ENCODE data around the gene MTNR1A.

MTNR1A gene

DNA sequence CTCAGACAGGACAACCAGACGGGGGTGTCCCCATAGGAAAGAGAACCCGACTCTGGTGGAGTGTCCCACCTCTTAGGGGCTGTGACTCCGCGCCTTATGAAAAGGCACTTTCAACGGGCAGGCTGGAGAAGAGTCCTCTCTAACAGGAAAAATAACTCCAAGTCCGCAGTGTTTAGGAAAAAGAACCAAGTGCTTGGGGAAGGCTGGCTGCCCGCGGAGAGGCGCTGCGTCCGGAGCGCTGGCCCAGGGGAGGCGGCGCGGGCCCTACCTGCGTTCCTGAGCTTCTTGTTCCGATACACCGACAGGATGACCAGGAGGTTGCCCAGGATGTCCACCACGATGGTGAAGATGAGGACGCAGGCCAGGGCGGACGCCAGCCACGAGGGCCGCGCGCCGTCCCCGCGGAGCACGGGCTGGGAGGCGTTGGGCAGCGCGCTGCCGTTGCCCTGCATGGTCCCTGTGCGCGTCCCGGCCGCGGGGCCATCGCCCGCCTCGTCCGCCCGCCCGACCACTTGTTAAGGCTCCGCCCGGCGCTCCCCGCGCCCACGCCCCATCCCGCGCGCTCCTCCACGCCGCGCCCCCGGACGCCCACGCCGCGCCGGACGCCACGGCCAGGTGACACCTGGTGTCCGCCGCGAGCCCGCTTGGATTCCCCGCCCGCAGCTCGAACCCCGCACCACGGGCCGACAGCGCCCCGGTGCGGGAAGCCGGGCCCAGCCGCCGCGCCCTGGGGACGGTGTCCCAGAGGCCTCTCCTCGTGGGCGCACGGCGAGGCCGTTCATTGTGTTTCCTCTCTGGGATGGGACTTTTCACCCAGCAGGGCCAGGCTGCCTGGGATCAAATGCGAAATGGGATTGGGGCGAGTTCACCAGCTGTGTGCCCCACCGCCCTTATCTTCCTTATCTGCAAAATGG, at the start of gene MTNR1A:
Gene MTNR1A, minus strand, starts transcription at position 654 of the 914 bp plus-strand sequence. Its CDS starts 202 bp downstream, at position 452.
- no peak for DNase-seq (ENCODE audit: low spot score)

DNA sequence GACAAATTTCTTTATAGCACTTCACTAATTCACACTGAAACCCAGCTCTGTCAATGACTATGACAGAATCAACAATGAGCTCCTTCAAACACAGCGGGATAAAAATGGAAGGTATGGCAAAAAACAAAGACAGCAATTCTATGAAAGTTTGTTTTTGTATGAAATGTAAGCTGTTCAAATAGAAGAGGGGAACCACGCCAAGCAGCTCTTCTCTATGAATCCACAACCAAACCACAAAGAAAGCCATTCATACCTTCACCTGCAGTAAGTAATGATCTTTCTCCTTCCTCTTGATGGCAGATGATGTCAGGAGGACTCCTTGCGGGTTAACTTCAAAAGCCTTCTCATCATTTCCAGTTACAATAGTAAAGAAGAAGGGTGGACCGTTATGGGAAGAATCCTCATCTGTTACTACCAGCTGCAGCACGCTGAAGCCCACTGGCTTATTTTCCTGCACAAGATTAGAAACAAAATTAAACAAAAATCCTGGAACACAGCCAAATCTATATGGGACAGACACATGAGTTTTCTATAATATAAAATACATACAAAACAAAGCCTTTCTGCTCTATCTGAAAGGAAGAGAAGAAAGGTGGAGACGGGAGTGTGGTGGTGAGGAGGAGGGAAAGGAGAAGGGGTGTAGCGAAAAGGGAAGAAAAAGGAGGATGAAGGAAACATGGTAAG, 48.9 kb upstream of the MTNR1A start:
- DNase-seq (ENCODE audit: low spot score) = no peak

DNA sequence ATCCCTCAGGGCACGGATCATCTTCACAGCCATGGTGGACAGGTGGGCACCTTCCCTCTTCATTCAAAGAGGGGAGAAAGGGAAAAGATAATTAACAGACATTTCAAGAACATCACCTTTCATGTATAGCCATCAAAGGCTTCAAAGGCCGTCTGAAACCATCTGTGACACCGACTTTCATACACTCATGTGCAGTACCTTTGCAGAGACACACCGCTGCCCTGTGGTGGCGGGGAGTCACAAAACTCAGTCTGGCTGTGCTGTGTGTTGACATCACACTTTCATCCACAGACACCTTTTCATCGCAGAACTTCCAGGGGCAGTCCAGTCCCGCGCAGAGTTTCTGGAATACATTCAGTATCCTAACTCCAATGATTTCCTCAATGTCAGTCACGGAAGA, 47.6 kb upstream of the MTNR1A start:
- DNase-seq (ENCODE audit: low spot score) = no peak

DNA sequence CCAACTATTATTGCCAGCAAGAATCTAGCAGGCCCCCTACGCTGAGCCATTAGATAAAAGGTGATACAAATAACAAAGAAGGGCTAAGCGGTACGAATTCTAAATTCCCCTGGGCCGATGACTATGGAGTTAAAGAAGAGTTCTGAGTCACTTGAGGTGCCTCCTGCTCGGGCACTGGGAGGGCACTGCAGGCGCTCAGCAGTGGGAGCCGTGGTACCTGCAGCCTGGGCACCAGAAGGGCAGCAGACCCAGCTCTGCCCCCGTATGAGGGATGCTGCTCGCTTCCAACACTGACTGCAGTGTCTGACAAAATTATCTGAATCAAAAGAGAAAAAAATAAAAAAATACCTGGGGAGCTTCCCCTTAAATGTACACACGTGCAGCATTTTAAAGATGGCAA, 44.1 kb upstream of the MTNR1A start:
- DNase-seq (ENCODE audit: low spot score) = no peak

DNA sequence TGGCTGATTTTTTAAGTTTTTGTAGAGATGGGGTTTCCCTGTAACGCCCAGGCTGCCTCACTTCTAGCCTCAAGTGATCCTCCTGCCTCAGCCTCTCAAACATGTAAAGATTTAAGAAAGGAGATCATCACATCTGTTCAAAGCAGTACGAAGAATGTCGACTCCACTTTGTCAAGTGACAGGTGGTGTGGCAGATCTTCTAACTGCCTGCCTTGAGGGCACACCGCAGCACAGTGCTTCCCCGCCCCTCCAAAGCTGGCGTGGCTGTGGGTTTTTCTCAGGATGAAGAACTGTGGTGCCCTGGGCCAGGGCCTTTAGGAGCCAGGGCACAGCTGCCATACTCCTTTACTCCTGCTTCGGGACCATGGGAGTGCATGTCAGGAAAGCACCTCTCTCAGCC, 43.3 kb upstream of the MTNR1A start:
- no peak for DNase-seq (ENCODE audit: low spot score)

DNA sequence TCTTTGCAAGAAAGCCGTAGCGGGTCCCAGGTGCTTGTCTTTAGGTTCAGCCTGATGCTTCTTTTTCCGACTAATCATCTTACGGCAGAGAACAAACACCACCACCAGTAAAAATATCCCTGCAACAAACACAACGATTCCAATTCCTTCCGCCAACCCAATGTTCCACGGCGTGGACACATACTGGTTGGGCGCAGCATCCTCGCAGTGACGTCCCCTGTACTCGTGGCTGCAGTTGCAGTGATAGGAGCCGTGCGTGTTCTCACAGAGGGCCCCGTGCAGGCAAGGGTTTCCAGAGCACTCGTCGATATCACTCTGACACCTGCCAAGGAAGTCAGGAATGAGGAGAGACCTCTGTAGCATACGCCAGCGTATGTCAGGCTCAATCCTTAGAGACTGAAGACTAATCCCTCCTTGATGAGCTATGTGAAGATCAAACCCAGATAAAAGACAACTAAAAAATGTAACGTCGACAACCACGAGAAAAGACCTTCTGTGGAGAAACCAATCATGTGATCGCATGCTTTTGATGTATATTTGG, 41.6 kb upstream of the MTNR1A start:
- no peak for DNase-seq (ENCODE audit: low spot score)

DNA sequence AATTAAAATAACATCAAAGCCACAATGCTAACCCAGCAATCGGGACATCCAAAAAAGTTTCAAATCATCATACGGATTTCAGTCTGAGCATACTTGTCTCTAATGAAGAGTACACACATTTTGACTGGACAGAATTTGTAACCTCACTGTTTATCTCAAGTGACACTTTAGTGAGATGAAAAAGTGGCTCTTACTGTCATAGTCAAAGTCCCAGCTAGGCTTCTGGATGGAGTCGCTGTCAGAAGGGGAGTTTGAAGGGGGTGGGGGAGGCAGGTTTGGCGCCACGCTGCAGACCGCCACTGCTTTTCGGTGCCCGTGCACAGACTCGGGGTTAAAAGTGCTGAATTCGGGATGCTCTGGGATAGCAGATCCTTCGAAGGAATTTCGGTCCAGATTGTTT, 41.0 kb upstream of the MTNR1A start:
- no peak for DNase-seq (ENCODE audit: low spot score)

DNA sequence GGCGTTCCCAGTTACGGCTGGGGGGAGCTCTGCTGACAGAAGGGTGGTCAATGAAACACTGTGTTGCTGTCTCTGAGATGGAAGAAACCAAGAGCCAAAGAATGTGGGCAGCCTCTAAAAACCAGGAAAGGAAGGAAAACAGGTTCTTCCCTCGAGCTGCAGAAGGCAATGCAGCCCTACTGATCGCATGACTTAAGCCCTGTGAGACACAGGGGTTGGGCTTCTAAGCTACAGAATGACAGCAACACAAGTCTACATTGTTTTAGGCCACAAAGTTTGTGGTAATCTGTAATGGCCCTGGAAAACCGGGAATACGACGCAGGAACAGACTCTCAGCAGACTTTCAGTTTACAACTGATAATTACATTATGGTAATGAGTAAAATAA, 38.2 kb upstream of the MTNR1A start:
- DNase-seq (ENCODE audit: low spot score) = no peak

DNA sequence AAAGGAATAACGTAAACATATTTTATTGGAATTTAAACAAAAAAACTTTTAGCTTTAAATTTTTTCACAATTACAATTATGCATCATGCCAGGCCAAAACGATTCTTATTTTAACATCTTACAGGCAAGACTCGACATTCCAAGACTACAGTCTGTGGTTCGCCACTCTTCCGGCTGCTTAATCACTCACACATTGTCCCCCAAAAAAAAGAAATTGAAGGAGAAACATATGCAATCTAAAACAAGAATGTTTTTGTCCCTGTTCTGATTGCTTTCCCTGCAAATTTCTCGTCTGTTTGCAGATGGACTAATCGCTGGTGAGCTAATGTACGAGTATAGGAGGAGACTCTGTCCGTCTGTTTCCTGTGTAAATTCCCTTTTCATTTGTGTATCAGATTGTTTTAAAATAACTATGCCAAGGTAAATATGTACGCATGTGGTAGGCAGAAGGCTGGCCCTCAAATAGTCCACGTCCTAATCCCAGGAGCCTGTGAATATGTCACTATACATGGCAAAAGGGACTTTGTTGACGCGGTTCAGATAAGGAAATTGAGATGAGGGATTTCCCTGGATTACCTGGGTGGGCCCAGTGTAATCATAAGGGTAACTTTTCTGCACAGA, 37.7 kb upstream of the MTNR1A start:
- no peak for DNase-seq (ENCODE audit: low spot score)

DNA sequence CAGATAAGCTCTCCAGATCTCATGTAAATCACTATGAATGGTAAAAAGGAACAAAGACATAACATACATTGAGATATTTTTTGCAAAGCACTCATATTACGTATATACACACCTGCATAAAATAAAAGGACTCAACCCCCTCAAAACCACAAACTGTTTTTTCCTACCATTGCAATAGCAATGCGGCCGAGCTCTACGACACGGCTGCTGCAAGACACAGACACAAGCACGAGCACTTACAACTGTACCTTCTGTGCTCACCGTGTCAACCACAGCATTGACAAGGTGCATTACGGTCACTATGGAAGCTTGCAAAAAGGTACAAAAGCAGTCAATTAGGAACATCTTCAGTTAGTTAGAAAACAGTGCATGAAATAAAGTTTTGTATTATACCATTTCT, 37.1 kb upstream of the MTNR1A start:
- DNase-seq (ENCODE audit: low spot score) = no peak

DNA sequence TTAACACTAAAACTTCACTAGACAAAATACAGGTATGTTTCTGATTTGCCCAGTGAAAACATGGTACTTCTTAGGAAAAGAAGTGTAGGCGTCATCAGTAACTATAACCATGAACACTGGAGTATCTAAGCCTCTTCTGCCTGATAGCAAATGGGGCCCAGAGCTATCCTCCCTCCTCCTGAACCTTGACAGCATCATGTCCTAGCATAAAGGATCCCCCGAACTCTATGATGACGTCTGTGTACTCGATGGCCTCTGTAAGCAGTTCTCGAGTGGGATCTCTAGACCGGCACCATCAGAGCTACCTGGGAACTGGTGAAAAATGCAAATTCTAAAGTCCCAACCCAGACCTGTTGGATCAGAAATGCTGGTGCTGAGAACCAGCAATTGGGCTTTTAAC, 36.3 kb upstream of the MTNR1A start:
- no peak for DNase-seq (ENCODE audit: low spot score)

DNA sequence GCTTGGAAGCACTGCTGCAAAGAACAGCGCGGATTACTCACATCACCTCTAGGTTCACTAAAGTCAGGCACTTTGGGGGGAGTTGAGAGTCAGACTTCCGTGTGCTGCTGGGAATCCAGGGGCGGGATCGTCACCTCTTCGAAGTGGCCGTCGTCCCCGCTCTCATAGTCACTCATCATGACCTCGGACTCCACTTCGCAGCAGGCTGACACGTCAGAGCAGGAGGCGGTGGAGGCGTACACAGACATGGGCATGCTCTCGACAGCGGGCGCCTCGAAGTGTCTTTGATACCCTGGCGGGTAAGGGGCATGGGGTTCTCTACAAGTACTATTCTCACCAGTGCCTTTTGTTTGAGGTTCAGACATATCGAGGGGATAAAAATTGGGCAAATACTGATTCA, 33.1 kb upstream of the MTNR1A start:
- no peak for DNase-seq (ENCODE audit: low spot score)

DNA sequence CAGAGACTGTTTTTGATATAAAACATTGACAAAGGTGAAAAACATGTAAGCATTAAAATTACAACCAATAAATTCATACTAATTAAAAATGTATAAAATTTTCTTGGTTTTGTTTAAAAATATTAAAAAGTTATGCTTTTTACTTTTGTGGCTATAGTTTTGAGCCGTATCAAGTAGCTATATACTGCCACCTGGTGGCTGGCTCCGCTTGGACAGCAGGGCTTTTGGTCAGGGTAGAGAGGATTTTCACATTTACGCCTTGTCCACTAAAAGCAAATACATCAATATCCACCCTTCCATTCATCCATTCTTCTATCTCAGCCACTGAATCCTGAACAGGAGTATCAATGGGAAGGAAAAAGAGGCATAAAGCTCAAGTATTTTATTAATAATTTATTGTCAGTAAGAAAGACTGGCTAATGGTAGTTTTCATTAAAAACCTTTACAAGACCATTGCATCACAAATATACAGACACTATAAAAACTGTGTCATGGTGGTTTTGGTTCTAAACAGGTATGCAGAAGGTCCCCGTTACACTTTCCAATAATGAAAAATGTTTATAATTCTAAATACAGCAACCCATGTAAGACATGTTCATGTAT, 32.1 kb upstream of the MTNR1A start:
- DNase-seq (ENCODE audit: low spot score) = peak; percentile 53

DNA sequence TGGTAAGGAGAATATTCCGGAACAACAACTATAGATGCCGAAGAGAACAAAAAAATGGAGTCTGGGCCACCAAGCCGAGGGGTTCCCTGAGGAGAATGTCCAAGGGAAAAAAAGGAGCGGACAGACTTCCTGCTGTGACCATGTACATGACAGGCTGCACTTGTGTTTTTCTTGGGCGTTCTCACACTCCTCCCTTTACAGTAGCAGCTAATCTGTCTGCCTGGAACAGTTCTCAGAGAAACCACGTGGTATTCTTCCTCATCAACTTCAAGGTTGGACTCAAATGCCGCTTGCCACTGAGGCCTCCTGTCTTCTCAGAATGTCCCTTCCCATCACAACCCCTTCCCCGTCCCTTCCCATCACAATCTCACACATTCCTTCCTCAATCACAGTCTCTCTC, 30.8 kb upstream of the MTNR1A start:
- DNase-seq (ENCODE audit: low spot score) = no peak

DNA sequence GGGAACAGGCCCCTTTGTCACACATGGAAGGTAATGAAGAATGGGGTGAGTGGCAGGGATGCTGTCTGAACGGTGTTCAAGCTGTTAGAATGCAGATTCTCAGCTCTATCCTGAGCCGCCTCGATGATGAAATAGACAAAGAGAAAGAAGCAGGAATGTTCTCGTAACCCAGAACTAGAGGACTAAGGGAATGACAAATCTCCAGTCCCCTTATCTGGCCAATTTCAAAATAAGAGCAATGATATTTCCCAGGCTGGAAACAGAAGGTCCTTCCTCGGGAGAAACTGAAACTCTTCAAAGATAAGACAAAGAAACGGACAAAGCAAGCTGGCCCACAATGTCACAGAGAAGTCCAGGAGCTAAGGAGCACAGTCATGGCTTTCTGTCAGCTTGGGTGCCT, 29.5 kb upstream of the MTNR1A start:
- DNase-seq (ENCODE audit: low spot score) = no peak

DNA sequence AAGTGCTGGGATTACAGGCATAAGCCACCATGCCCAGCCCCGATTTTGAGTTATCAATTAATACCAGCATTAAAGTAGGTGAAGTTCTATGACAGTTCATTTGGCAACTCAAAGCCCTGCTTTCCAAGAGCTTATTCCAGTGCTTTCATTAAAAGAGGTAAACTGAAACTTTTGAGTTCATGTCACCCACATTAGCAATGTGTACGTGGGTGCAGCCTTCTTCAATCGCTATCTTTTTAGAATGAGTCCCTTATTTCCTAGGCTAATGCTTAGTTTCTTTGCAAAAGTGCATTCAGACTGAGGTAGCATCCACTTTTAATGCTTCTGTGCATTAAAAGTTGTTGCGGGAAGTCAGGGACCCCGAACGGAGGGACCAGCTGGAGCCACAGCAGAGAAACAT, 26.1 kb upstream of the MTNR1A start:
- DNase-seq (ENCODE audit: low spot score) = no peak

DNA sequence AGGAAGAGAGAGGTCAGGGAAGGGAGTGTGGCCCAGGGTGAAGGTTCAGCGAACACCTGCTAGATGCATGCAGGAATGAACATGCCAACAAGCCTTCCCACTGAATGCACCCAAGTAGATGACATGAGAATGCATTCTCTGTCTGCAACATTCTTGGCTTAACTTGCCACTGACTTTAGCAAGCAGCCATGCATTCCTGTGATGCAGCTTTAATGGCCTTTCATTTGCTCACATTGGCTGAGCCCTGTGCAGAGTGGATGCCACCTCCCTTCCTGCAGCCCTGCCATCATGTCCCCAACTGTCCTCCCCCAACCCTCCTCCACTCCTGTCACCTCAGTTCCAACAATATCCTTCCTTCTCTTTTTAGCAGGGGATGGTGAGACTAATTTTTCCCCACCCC, 25.3 kb upstream of the MTNR1A start:
- no peak for DNase-seq (ENCODE audit: low spot score)

DNA sequence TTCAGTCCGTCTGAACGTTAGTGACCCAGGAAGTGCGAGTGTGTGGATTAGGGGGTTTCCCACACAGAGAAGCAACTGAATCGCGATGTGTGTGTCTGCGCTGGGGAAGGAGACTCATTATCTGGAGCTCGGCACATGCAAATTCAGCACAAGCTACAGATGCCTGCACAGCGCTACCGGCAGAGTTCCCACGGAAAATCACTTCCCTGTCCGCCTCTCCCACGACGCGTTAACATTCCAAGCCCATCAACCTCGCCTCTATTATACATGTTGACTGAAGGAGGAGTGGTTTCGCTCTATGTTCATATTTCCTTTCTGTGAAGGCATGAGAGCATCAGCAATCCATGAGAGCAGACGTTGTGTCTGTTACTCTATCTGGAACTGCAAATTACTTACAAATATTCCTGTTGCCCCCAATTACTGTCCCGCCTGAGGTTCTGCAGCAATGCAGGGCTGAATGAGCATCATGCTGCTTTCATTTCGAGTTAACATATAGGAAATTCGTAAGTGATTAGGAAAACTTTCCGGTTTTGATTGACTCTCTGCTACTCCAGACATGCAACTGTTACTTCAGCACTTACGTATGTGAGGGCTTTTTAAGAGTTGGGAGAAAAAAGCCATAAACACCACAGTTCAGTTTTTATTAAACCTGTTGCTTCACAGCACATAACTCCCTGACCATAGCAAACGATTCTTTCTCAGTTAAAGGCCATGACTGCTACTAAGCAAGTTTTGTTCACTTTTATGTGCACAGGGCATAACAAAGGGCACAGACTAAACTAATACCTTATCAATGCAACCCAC, 15.0 kb upstream of the MTNR1A start:
- no peak for DNase-seq (ENCODE audit: low spot score)

DNA sequence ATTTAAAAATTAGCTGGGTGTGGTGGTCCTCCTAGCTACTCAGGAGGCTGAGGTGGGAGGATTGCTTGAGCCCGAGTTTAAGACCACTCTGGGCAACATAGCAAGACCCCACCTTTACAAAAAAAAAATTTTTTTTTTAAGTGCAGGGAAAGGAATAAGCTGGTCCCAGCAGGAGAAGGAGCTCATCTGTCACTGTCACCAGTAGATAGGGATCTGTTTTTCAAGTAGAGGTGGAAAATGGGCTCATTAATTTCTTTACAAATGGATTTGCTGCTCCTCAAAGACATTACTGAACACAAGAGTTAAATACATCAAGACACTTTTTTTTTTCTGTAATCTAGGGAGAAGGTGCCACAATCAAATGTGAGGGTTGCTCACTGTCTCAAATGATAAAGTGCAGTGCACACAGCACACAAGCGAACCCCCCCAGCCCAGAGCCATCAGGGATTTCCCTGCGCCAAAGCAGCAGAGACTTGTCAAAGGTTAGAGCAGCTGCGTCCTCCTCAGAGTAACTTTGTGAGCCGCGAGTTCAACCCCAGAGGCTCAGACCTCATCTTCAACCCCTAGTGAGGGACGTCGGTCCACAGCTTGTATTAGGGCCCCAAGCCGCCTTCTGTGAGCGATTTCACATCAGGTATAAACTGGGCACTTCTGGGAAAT, 14.3 kb upstream of the MTNR1A start:
- DNase-seq (ENCODE audit: low spot score) = no peak

DNA sequence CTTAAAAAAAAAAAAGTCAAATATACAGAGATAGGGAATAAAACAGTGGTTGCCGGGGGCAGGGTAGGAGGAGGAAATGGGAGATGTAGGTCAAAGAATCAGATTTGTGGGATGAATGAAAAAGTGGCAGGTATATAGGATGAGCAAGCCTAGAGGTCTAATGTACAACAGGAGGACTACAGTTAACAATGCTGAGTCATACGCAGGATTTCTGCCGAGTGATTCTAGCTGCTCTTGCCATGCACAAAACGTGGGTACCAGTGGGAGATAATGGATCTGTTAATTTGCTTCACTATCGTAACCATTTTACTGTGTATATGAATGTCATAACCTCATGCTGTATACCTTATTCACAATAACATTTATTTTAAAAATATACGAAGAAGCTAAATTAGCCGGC, 10.7 kb upstream of the MTNR1A start:
- no peak for DNase-seq (ENCODE audit: low spot score)

DNA sequence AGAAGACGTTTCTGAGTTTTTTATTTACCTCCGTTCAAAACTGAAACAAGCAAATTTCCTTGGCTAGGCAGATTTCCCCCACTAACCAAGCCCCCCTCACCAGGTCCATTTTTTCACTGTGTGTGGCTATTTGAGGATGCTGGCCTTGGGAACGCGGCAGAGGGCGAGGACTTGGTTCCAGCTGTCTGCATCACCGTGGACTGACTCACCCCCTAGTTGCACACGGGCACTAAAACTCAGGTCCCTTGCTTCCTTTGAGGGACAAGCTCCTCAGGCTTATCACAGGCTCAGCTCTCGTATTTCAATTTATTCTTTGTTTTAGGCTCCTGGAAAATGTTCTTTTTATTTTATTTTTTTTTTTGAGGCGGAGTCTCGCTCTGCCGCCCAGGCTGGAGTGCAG, 8.4 kb upstream of the MTNR1A start:
- DNase-seq (ENCODE audit: low spot score) = no peak

All from CD4-positive, alpha-beta T cell treated with Interleukin-15 for 4 hours (primary cell).